SK-N-SH (cell line): ENCODE results near the gene TRIM9. TPM values are rescaled to one million over a fixed set of nuclear protein-coding genes. Genes with fewer than 3 reads are reported as not detected.

Experiments
- CTCF ChIA-PET: fragments of 300-600, 350-600 bp; formaldehyde crosslinking; extraction: SDS; loops from one replicate; lab custom pipeline; 2021; lab: Yijun Ruan, JAX
- POLR2A ChIA-PET: fragments of 350-600 bp; sonication (Branson Sonifier 250); formaldehyde crosslinking; extraction: SDS; loops from one replicate; lab custom pipeline; 2020; ENCODE audit warnings: antibody characterized with exemption, inconsistent platforms; lab: Yijun Ruan, JAX
- DNase-seq: peaks from one replicate; pipeline ENCODE4 v3.0.0; 2012
- H2AFZ ChIP-seq: fragments of 200-600 bp; sonication (generic); 2 replicates; pipeline ENCODE4 v1.8.1; 2016; ENCODE audit warnings: antibody characterized with exemption, mild to moderate bottlenecking, low read depth
- H3F3A ChIP-seq: fragments of 200-600 bp; sonication (generic); replicated peaks from 2 replicates; pipeline ENCODE3; 2016; ENCODE audit warnings: antibody characterized with exemption, mild to moderate bottlenecking; ENCODE audit not compliant: insufficient read depth
- H3K27ac ChIP-seq, 2 experiments: fragments of 200-500 bp in 1 of 2; fragments of 200-600 bp in 1 of 2; sonication (Bioruptor generic) in 1 of 2; sonication (generic), shearing (Covaris generic) in 1 of 2; 2 replicates each; pipeline versions ENCODE4 v1.5.1 to v1.6.1; 2014 to 2016; ENCODE audit warnings: low read depth in 2 of 2, inconsistent platforms in 1 of 2, low read length in 1 of 2, mild to moderate bottlenecking in 1 of 2, mixed read lengths in 1 of 2
- H3K27me3 ChIP-seq: fragments of 200-600 bp; sonication (generic), shearing (Covaris generic); 2 replicates; pipeline ENCODE4 v1.6.1; 2016; ENCODE audit warnings: mixed run types; ENCODE audit not compliant: insufficient read depth
- H3K36me3 ChIP-seq, 2 experiments: fragments of 200-500 bp in 1 of 2; fragments of 200-600 bp in 1 of 2; sonication (Bioruptor generic) in 1 of 2; sonication (generic) in 1 of 2; replicated peaks in 1 of 2; 2 replicates each; pipeline versions ENCODE3 to v1.5.1; 2014 to 2016; ENCODE audit warnings: low read length in 1 of 2, mild to moderate bottlenecking in 1 of 2; ENCODE audit not compliant: insufficient read depth in 2 of 2, control insufficient read depth in 1 of 2
- H3K4me1 ChIP-seq, 2 experiments: fragments of 200-500 bp in 1 of 2; fragments of 200-600 bp in 1 of 2; sonication (Bioruptor generic) in 1 of 2; sonication (generic), shearing (Covaris generic) in 1 of 2; 2 replicates each; pipeline versions ENCODE4 v1.5.1 to v1.6.1; 2014 to 2016; ENCODE audit warnings: low read depth in 1 of 2, low read length in 1 of 2, mixed run types in 1 of 2; ENCODE audit not compliant: insufficient read depth in 2 of 2, control insufficient read depth in 1 of 2
- H3K4me2 ChIP-seq: fragments of 200-600 bp; sonication (generic), shearing (Covaris generic); 2 replicates; pipeline ENCODE4 v1.6.1; 2017; ENCODE audit warnings: mixed run types
- H3K4me3 ChIP-seq, 2 experiments: fragments of 200-500 bp in 1 of 2; fragments of 200-600 bp in 1 of 2; sonication (Bioruptor generic) in 1 of 2; sonication (generic), shearing (Covaris generic) in 1 of 2; 2 replicates each; pipeline versions ENCODE4 v1.5.1 to v1.8.1; 2014 to 2016; ENCODE audit warnings: low read depth in 2 of 2, inconsistent platforms in 1 of 2, low read length in 1 of 2, mild to moderate bottlenecking in 1 of 2, mixed read lengths in 1 of 2, moderate library complexity in 1 of 2
- H3K79me2 ChIP-seq: fragments of 200-600 bp; sonication (generic); 2 replicates; pipeline ENCODE4 v1.8.1; 2017; ENCODE audit warnings: mild to moderate bottlenecking; ENCODE audit not compliant: insufficient read depth
- H3K9ac ChIP-seq: fragments of 200-600 bp; sonication (generic); 2 replicates; pipeline ENCODE4 v1.6.1; 2017; ENCODE audit warnings: mixed run types
- H3K9me2 ChIP-seq: fragments of 200-600 bp; sonication (generic); 2 replicates; pipeline ENCODE4 v1.6.1; 2017; ENCODE audit warnings: mixed run types
- H3K9me3 ChIP-seq: fragments of 200-600 bp; sonication (generic); 2 replicates; pipeline ENCODE4 v1.6.1; 2017; ENCODE audit warnings: mixed run types, mild to moderate bottlenecking, moderate library complexity
- H4K20me1 ChIP-seq: fragments of 200-600 bp; sonication (generic); 2 replicates; pipeline ENCODE4 v1.6.1; 2017; ENCODE audit warnings: mild to moderate bottlenecking, mixed run types; ENCODE audit not compliant: insufficient read depth
- CHD2 ChIP-seq: fragments of 150-350 bp; IDR thresholded peaks from 2 replicates; pipeline ENCODE4 v1.6.1; 2018; ENCODE audit warnings: low read length; ENCODE audit not compliant: partially characterized antibody
- CTCF ChIP-seq: fragments of 200-600 bp; sonication (generic); IDR thresholded peaks from 2 replicates; pipeline ENCODE4 v1.6.1; 2017; ENCODE audit warnings: antibody characterized with exemption, mild to moderate bottlenecking, moderate library complexity
- ELF1 ChIP-seq: IDR thresholded peaks from 2 replicates; pipeline ENCODE4 v1.4.0; 2012
- EP300 ChIP-seq, 2 experiments: IDR thresholded peaks; 2 replicates each; pipeline versions ENCODE4 v1.4.0 to v1.6.1; 2012; ENCODE audit warnings: borderline replicate concordance in 1 of 2, low read depth in 1 of 2, low read length in 1 of 2
- EZH2phosphoT487 ChIP-seq: fragments of 200-600 bp; sonication (generic); IDR thresholded peaks from 2 replicates; pipeline ENCODE4 v1.6.1; 2017; ENCODE audit warnings: low read depth, mixed run types, mild to moderate bottlenecking, antibody characterized with exemption, moderate library complexity, borderline replicate concordance
- FOSL2 ChIP-seq: IDR thresholded peaks from 2 replicates; pipeline ENCODE4 v1.4.0; 2012; ENCODE audit warnings: low read depth, mild to moderate bottlenecking, moderate library complexity, borderline replicate concordance
- FOXM1 ChIP-seq: IDR thresholded peaks from 2 replicates; pipeline ENCODE4 v1.4.0; 2012; ENCODE audit warnings: low read depth, mild to moderate bottlenecking
- JUND ChIP-seq: IDR thresholded peaks from 2 replicates; pipeline ENCODE4 v1.4.0; 2012
- MAX ChIP-seq: IDR thresholded peaks from 2 replicates; pipeline ENCODE4 v1.4.0; 2012; ENCODE audit warnings: low read depth
- MEF2A ChIP-seq: IDR thresholded peaks from 2 replicates; pipeline ENCODE4 v1.4.0; 2012; ENCODE audit warnings: low read depth, borderline replicate concordance
- MXI1 ChIP-seq: IDR thresholded peaks from 2 replicates; pipeline ENCODE4 v1.6.1; 2012; ENCODE audit warnings: mild to moderate bottlenecking, low read depth, low read length, improper control_type of control experiment
- NFIC ChIP-seq: IDR thresholded peaks from 2 replicates; pipeline ENCODE4 v1.4.0; 2012; ENCODE audit warnings: borderline replicate concordance
- RAD21 ChIP-seq: IDR thresholded peaks from 2 replicates; pipeline ENCODE4 v1.6.1; 2012; ENCODE audit warnings: mild to moderate bottlenecking, low read length
- RCOR1 ChIP-seq: fragments of 150-350 bp; IDR thresholded peaks from 2 replicates; pipeline ENCODE4 v1.6.1; 2017; ENCODE audit warnings: antibody characterized with exemption, low read length
- SIN3A ChIP-seq: IDR thresholded peaks from 2 replicates; pipeline ENCODE4 v1.6.1; 2012; ENCODE audit warnings: low read depth, mild to moderate bottlenecking, low read length, moderate library complexity, borderline replicate concordance
- SMC3 ChIP-seq: IDR thresholded peaks from 2 replicates; pipeline ENCODE4 v1.6.1; 2012; ENCODE audit warnings: low read depth, low read length, improper control_type of control experiment
- TAF1 ChIP-seq: IDR thresholded peaks from 2 replicates; pipeline ENCODE4 v1.6.1; 2012; ENCODE audit warnings: low read depth, mild to moderate bottlenecking, low read length, moderate library complexity, borderline replicate concordance
- TCF12 ChIP-seq: IDR thresholded peaks from 2 replicates; pipeline ENCODE4 v1.4.0; 2012
- USF1 ChIP-seq: IDR thresholded peaks from 2 replicates; pipeline ENCODE4 v1.4.0; 2012; ENCODE audit warnings: low read depth, borderline replicate concordance
- USF2 ChIP-seq: fragments of 150-350 bp; IDR thresholded peaks from 2 replicates; pipeline ENCODE4 v1.6.1; 2017; ENCODE audit warnings: antibody characterized with exemption, low read length, low read depth, borderline replicate concordance
- YY1 ChIP-seq: IDR thresholded peaks from 2 replicates; pipeline ENCODE4 v1.4.0; 2012; ENCODE audit warnings: low read depth, mild to moderate bottlenecking
- WGBS: methylation state at CpG from one replicate; pipeline ENCODE4 v1.1.6; 2017; ENCODE audit warnings: low lambda C conversion rate; 5-methylcytosine and 5-hydroxymethylcytosine counted together
- polyA plus RNA-seq, 3 experiments: library from polyadenylated mRNA; depleted of rRNA; stranded (reverse); fragments of >200 nt; gene quantifications; 2 replicates each; pipeline ENCODE4 v1.2.3, GENCODE V29; 2012

The TRIM9 gene
- polyA plus RNA-seq, 1 of the 3 experiments (the other 2 are of a cell fraction), result 3.9 TPM

GRCh38 chr14:50978888-50979287 lies 116.0 kb downstream of the TRIM9 start:
- POLR2A ChIA-PET, result no interaction called here
- 92% methylated on average over 4 of the region's 4 CpGs for WGBS
- Histone ChIP-seq H3F3A (no peaks in the 10 kb centered on the region), H3K4me2 (no peak overlapping the region), H3K79me2 (no peaks in the 10 kb centered on the region), H3K4me3 (no peak overlapping the region), H3K36me3 (no peaks in the 10 kb centered on the region), H3K27me3 (no peaks in the 10 kb centered on the region), H3K4me1 (peaks cover 0 to 6% of the 10 kb centered on the region in 2 experiments; a peak in 1 of 4 replicates), H3K27ac (no peak overlapping the region), H3K9ac (no peak overlapping the region), H3K9me2 (no peaks in the 10 kb centered on the region), H4K20me1 (no peaks in the 10 kb centered on the region), H3K9me3 (no peaks in the 10 kb centered on the region), H2AFZ (no peak overlapping the region)
- no peak for DNase-seq
- CTCF ChIA-PET, result interaction anchor here (1.2 kb wide), 2 partner anchors 14 to 17 kb away, joined by 3 read pairs; no protein-coding TSS in a partner anchor
- TF ChIP-seq EP300 (IDR thresholded peaks at IDR 0.05; ENCODE audit: borderline replicate concordance in 1 of 2, low read depth in 1 of 2, low read length in 1 of 2), result no peak
- TF ChIP-seq MAX, result no peak
- no peak for TF ChIP-seq JUND
- TF ChIP-seq NFIC, result no peak
- no peak for TF ChIP-seq FOSL2
- TF ChIP-seq SIN3A, result no peak
- TF ChIP-seq CTCF, result no peak
- TF ChIP-seq RCOR1, result no peak
- TF ChIP-seq USF1, result no peak
- no peak for TF ChIP-seq RAD21
- TF ChIP-seq SMC3, result no peak

- no peaks in the 10 kb centered on the region for H3K9me2 ChIP-seq
- POLR2A ChIA-PET, result no interaction called here
- H3K9me3 ChIP-seq, result no peaks in the 10 kb centered on the region
- no peaks in the 10 kb centered on the region for H3K36me3 ChIP-seq
- WGBS, result 95% methylated on average over 3 of the region's 3 CpGs
- H3K9ac ChIP-seq, result no peak overlapping the region
- no peak for DNase-seq
- no peak overlapping the region for H3K4me2 ChIP-seq
- no peaks in the 10 kb centered on the region for H3K27me3 ChIP-seq
- no peaks in the 10 kb centered on the region for H3K79me2 ChIP-seq
- no peak overlapping the region for H3K4me3 ChIP-seq
- no peaks in the 10 kb centered on the region for H4K20me1 ChIP-seq
- H2AFZ ChIP-seq, result no peak overlapping the region
- H3K4me1 ChIP-seq, result peaks cover 0 to 6% of the 10 kb centered on the region in 2 experiments; a peak in 1 of 4 replicates
- no peak overlapping the region for H3K27ac ChIP-seq
- CTCF ChIA-PET, result interaction anchor here (1.2 kb wide), 1 partner anchor 16 kb away, joined by 3 read pairs; no protein-coding TSS in a partner anchor
- H3F3A ChIP-seq, result no peaks in the 10 kb centered on the region
- peak; percentile 30; the same call in 1 of the 2 replicates for TF ChIP-seq TCF12
- no peak for TF ChIP-seq CTCF
- TF ChIP-seq FOXM1, result no peak
- no peak for TF ChIP-seq TAF1
- no peak for TF ChIP-seq CHD2
- TF ChIP-seq MEF2A, result no peak
- no peak for TF ChIP-seq SMC3
- TF ChIP-seq JUND, result no peak
- no peak for TF ChIP-seq YY1
- TF ChIP-seq EP300 (IDR thresholded peaks at IDR 0.05; ENCODE audit: borderline replicate concordance in 1 of 2, low read depth in 1 of 2, low read length in 1 of 2), result 0 out of 4 replicates have a peak, but pooled peaks of 1 of the 2 experiments have one; percentile 15
- no peak for TF ChIP-seq USF1
- no peak for TF ChIP-seq USF2
- no peak for TF ChIP-seq MXI1
- no peak for TF ChIP-seq ELF1
- TF ChIP-seq EZH2phosphoT487, result no peak
- no peak for TF ChIP-seq MAX
Measured at GRCh38 chr14:50978529-50978871, 116.4 kb downstream of the TRIM9 start.
